Ascending aorta (tissue), 2 donors: ENCODE measurements around the gene CXCR4. TPM values are rescaled to one million over a fixed set of nuclear protein-coding genes. Genes with fewer than 3 reads are reported as not detected.
"Not testable (repeated sequence)": the region's sequence is repeated elsewhere in the genome, so short reads cannot be mapped to it uniquely, and the experiment has no call there.

Experiments used
- DNase-seq, 2 donors: peaks; one replicate each; pipeline ENCODE4 v3.0.0-alpha.2; 2019; ENCODE audit warnings: low spot score in 2 of 2
- H3K27ac ChIP-seq, 2 donors: fragments of 200-600 bp; sonication (generic); one replicate each; pipeline ENCODE4 v1.5.1; 2016 to 2017; ENCODE audit warnings: mild to moderate bottlenecking in 1 of 2
- H3K27me3 ChIP-seq: fragments of 200-600 bp; sonication (generic); one replicate; pipeline ENCODE4 v1.5.1; 2017
- H3K36me3 ChIP-seq, 2 donors: fragments of 200-600 bp; sonication (generic); one replicate each; pipeline ENCODE4 v1.5.1; 2016
- H3K4me1 ChIP-seq, 2 donors: fragments of 200-600 bp; sonication (generic); one replicate each; pipeline ENCODE4 v1.5.1; 2016 to 2017; ENCODE audit warnings: mild to moderate bottlenecking in 1 of 2
- H3K4me3 ChIP-seq, 2 donors: fragments of 200-600 bp; sonication (generic); one replicate each; pipeline ENCODE4 v1.5.1; 2016 to 2017; ENCODE audit warnings: mild to moderate bottlenecking in 1 of 2
- H3K9me3 ChIP-seq, 2 donors: fragments of 200-600 bp; sonication (generic); one replicate each; pipeline ENCODE4 v1.5.1; 2016
- intact Hi-C: fragments of 100-400 bp; cut with DNase I; formaldehyde crosslinking; loops from one replicate; pipeline ENCODE4 v1.15.1; 2023
- total RNA-seq: library from RNA; depleted of rRNA; stranded (reverse); fragments of >200 nt; gene quantifications from one replicate; pipeline ENCODE4 v1.1.0, GENCODE V29; 2016
- TF ChIP-seq, protein P1 (sequence below), 3 experiments: fragments of 200-600 bp in 2 of 3; fragments of 450-650 bp in 1 of 3; sonication (generic) in 2 of 3; IDR thresholded peaks; one replicate each; pipeline ENCODE4 v1.5.1; 2016 to 2019; ENCODE audit warnings: antibody characterized with exemption in 3 of 3, mild to moderate bottlenecking in 1 of 3, moderate library complexity in 1 of 3

Gene CXCR4
- total RNA-seq, 1 donor from 2014 or later, result 15.5 TPM

DNA sequence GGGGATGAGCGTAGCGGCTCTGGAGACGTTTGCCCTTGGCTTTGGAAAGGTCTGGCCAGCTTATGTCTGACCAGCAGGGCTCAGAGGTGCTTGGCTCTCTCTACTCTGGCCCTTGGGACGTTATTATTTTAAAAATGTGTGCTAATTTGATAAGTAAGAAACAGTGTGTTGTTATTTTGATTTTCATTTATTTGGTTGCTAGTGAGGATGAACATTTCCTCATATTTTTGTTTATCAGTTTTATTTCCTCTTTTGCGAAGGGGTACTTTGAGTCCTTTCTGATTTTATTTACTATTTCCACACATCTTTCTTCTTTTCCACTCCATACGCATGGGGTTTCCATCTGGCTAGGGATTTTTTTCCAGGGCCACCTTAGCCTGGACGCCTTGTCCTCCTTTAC is 11.4 kb downstream of the CXCR4 start:
- Histone ChIP-seq H3K9me3 (no peaks in the 10 kb centered on the region), H3K4me3 (no peak overlapping the region), H3K27ac (no peak overlapping the region), H3K27me3 (no peaks in the 10 kb centered on the region), H3K36me3 (no peaks in the 10 kb centered on the region), H3K4me1 (no peaks in the 10 kb centered on the region)
- intact Hi-C loops, result no loop called here
- DNase-seq, result peak in 1 of 2 donors; percentile 28
- TF ChIP-seq, protein P1, sequence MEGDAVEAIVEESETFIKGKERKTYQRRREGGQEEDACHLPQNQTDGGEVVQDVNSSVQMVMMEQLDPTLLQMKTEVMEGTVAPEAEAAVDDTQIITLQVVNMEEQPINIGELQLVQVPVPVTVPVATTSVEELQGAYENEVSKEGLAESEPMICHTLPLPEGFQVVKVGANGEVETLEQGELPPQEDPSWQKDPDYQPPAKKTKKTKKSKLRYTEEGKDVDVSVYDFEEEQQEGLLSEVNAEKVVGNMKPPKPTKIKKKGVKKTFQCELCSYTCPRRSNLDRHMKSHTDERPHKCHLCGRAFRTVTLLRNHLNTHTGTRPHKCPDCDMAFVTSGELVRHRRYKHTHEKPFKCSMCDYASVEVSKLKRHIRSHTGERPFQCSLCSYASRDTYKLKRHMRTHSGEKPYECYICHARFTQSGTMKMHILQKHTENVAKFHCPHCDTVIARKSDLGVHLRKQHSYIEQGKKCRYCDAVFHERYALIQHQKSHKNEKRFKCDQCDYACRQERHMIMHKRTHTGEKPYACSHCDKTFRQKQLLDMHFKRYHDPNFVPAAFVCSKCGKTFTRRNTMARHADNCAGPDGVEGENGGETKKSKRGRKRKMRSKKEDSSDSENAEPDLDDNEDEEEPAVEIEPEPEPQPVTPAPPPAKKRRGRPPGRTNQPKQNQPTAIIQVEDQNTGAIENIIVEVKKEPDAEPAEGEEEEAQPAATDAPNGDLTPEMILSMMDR (IDR thresholded peaks at IDR 0.05), result no peak

DNA sequence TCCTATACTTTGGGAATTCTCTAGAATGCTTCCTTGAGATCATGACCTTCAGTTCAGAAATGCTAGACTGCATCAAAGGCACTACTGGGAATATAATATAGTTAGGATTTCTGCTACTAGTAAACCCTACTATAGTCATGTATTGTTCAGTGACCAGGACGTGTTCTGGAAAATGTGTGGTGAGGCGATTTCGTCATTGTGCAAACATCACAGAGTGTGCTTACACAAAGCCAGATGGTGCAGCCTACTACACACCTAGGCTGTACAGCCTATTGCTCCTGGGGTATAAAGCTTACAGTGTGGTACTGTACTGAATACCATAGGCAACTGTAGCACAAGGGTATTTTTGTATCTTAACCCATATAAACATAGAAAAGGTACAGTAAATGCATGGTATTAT is 13.0 kb downstream of the CXCR4 start:
- no peaks in the 10 kb centered on the region for H3K9me3 ChIP-seq
- no peak overlapping the region for H3K4me3 ChIP-seq
- H3K27me3 ChIP-seq, result no peaks in the 10 kb centered on the region
- no peak for DNase-seq
- TF ChIP-seq, protein P1 (IDR thresholded peaks at IDR 0.05), result no peak
- intact Hi-C loops, result no loop called here
- no peaks in the 10 kb centered on the region for H3K36me3 ChIP-seq
- H3K4me1 ChIP-seq, result no peaks in the 10 kb centered on the region
- no peak overlapping the region for H3K27ac ChIP-seq

DNA sequence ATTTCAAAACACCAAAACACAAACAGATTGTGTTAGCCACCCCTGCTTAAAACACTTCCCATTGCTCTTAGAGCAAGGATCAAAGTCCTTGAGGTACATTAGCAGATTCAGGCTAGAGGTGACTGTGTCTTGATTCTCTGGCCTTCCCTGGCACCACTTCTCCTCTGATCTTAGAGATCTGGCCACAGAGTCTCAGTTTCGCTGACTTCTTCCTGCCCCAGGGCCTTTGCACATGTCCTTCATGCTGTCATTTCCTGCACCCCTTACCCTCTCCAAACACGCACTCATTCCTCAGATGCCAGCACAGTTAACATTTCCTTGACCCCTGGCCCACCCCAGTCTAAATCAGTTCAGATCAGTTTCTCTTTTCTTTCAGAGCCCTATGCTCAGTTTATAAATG is 16.9 kb downstream of the CXCR4 start:
- Histone ChIP-seq H3K27ac (no peak overlapping the region), H3K4me3 (no peak overlapping the region), H3K27me3 (no peaks in the 10 kb centered on the region), H3K36me3 (no peaks in the 10 kb centered on the region), H3K9me3 (no peaks in the 10 kb centered on the region), H3K4me1 (no peaks in the 10 kb centered on the region)
- intact Hi-C loops, result no loop called here
- TF ChIP-seq, protein P1 (IDR thresholded peaks at IDR 0.05), result no peak
- no peak for DNase-seq

DNA sequence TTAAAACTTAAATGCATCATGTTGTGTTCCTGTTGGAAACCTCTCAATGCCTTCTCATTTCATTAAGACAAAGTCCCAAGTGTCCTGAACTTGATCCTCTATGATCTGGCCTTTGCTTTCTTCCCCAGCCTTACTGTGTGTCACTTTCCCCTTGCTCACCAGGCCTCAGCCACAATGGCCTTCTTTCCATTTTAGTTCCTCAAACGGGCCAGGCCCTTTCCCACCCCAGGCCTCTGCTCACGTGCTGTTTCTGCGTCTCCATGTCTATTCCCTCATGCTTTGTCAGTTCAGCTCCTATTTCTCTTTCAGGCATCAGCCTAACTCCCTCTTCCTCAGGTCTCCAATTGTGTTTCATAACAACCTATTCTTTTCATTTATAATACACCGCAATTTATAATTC is 19.5 kb downstream of the CXCR4 start:
- no peak overlapping the region for H3K4me3 ChIP-seq
- no peaks in the 10 kb centered on the region for H3K36me3 ChIP-seq
- no peaks in the 10 kb centered on the region for H3K9me3 ChIP-seq
- H3K27ac ChIP-seq, result no peak overlapping the region
- no peaks in the 10 kb centered on the region for H3K4me1 ChIP-seq
- no peak for DNase-seq
- intact Hi-C loops, result no loop called here
- TF ChIP-seq, protein P1 (IDR thresholded peaks at IDR 0.05), result no peak
- H3K27me3 ChIP-seq, result no peaks in the 10 kb centered on the region

DNA sequence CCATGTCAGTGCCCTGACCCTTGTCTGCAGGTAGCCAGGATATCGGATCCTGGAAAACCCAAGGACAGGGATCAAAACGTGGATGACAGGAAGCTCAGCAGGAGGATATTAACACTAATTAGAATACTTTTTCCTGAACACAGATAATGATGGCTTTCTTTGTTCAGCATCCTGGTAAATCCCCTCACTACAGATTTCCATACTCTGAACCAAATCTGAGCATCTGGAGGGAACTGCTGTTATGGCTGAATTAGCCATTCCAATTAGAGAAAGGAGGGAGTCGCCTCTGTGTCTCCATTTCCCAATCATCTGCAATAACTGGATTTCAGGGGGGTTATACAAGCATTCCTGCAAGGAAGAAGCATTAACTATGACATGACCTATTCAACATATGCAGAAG is 24.4 kb downstream of the CXCR4 start:
- DNase-seq, result no peak
- TF ChIP-seq, protein P1 (IDR thresholded peaks at IDR 0.05), result no peak
- intact Hi-C loops, result no loop called here
- Histone ChIP-seq H3K9me3 (no peaks in the 10 kb centered on the region), H3K27ac (no peak overlapping the region), H3K4me3 (no peak overlapping the region), H3K27me3 (no peaks in the 10 kb centered on the region), H3K4me1 (no peaks in the 10 kb centered on the region), H3K36me3 (no peaks in the 10 kb centered on the region)

DNA sequence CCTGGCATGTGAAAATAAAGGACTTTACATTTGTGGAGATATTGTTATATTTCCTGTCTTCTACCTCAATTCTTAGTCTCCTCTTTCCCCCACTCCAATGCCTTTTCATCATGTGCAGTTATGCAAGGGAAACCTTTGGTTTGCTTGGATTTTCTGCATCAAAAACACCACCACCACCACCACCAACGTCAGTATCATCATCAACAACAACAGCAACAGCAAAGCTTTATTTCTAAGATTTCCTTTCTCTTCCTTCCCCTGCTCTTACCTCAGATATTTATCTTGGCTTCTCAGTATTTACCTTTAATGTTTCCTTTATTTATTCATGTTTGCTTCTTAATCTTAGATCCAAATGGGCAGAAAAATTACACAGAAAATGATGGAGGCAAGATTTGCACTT is 26.1 kb downstream of the CXCR4 start:
- H3K27ac ChIP-seq, result no peak overlapping the region
- no peaks in the 10 kb centered on the region for H3K9me3 ChIP-seq
- TF ChIP-seq, protein P1 (IDR thresholded peaks at IDR 0.05), result no peak
- no peak for DNase-seq
- H3K4me3 ChIP-seq, result no peak overlapping the region
- H3K27me3 ChIP-seq, result no peaks in the 10 kb centered on the region
- H3K4me1 ChIP-seq, result no peaks in the 10 kb centered on the region
- H3K36me3 ChIP-seq, result no peaks in the 10 kb centered on the region
- intact Hi-C loops, result no loop called here

DNA sequence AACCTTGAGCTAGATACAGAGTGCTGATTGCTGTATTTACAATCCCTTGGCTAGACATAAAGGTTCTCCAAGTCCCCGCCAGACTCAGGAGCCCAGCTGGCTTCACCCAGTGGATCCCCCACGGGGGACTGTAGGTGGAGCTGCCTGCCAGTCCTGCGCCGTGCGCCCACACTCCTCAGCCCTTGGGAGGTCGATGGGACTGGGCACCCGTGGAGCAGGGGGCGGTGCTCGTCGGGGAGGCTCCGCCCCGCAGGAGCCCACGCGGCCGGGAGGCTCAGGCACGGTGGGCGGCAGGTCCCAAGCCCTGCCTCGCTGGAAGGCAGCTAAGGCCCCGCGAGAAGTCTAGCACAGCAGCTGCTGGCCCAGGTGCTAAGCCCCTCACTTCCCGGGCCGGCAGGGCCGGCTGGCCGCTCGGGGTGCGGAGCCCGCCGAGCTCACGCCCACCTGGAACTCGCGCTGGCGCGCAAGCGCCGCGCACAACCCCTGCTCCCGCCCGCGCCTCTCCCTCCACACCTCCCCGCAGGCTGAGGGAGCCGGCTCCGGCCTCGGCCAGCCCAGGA is 30.0 kb downstream of the CXCR4 start:
- intact Hi-C loops, H3K27me3 ChIP-seq, H3K27ac ChIP-seq, H3K9me3 ChIP-seq, H3K4me3 ChIP-seq, H3K36me3 ChIP-seq, DNase-seq, H3K4me1 ChIP-seq: not testable (repeated sequence)
